ENCODE results near the gene PRKCI.

GRCh38 chr3:170259907-170260306, 37.7 kb downstream of the PRKCI start:
- TF ChIP-seq CTCF (IDR thresholded peaks at IDR 0.05; ENCODE audit: insufficient read depth, low read length, poor library complexity, severe bottlenecking): no peak
- no peak for TF ChIP-seq EZH2phosphoT487 (conservative IDR thresholded peaks at IDR 0.05; ENCODE audit: low read length)
